Measurements from ENCODE around the gene MCTS1. TPM values are rescaled to one million over a fixed set of nuclear protein-coding genes. Genes with fewer than 3 reads are reported as not detected.
A peak's percentile ranks its signal among the peaks of the same experiment; 100 is the strongest.
"Not testable (repeated sequence)": the region's sequence is repeated elsewhere in the genome, so short reads cannot be mapped to it uniquely, and the experiment has no call there.

Gene MCTS1
- total RNA-seq, 1 experiment from 2014 or later: 88.3 TPM

- DNase-seq (ENCODE audit: low read depth): peak; percentile 94
These were observed 26.0 kb downstream of the MCTS1 start, which contains the start of gene C1GALT1C1 for GRCh38 chrX:120629667-120630537. Gene C1GALT1C1, minus strand, starts transcription at chrX:120630054. Its CDS starts 2,888 bp downstream, at chrX:120627166.

GRCh38 chrX:120638619-120639018, 34.7 kb downstream of the MCTS1 start:
- DNase-seq (ENCODE audit: low read depth): no peak

- no peak for DNase-seq (ENCODE audit: low read depth)
These were observed 39.0 kb downstream of the MCTS1 start for GRCh38 chrX:120642871-120643270.

GRCh38 chrX:120647127-120647526, 43.2 kb downstream of the MCTS1 start:
- DNase-seq (ENCODE audit: low read depth): peak; percentile 18

GRCh38 chrX:120652256-120652655, 48.4 kb downstream of the MCTS1 start:
- DNase-seq (ENCODE audit: low read depth): not testable (repeated sequence)

GRCh38 chrX:120653000-120653399, 49.1 kb downstream of the MCTS1 start:
- peak; percentile 17 for DNase-seq (ENCODE audit: low read depth)

GRCh38 chrX:120660637-120661036, 56.7 kb downstream of the MCTS1 start:
- no peak for DNase-seq (ENCODE audit: low read depth)

Other genes with a start within 250 kb of the MCTS1 start
- gene ATP1B4, start 242.0 kb upstream of the MCTS1 start, total RNA-seq (2014; rRNA removed; shearing (Covaris generic)): not detected in 2 replicates
- gene LAMP2, start 134.8 kb upstream of the MCTS1 start, total RNA-seq (2014; rRNA removed; shearing (Covaris generic)): 26.8 and 37.0 TPM in 2 replicates
- gene CUL4B, start 43.1 kb upstream of the MCTS1 start, total RNA-seq (2014; rRNA removed; shearing (Covaris generic)): 30.1 and 35.5 TPM in 2 replicates
- 35.2 and 35.3 TPM in 2 replicates for gene C1GALT1C1, start 26.0 kb downstream of the MCTS1 start, total RNA-seq (2014; rRNA removed; shearing (Covaris generic))

Data from Daoy (cell line).